Fibroblast of the aortic adventitia (primary cell): ENCODE data around the gene STIM1. TPM values are rescaled to one million over a fixed set of nuclear protein-coding genes. Genes with fewer than 3 reads are reported as not detected.
"Not testable (repeated sequence)": the region's sequence is repeated elsewhere in the genome, so short reads cannot be mapped to it uniquely, and the experiment has no call there.

Source experiments
- DNase-seq: peaks from one replicate; pipeline ENCODE4 v3.0.0-alpha.2; 2010; ENCODE audit warnings: low read depth
- H3K4me3 ChIP-seq: 2 replicates; pipeline ENCODE4 v1.5.1; 2011; ENCODE audit warnings: low read depth, mild to moderate bottlenecking, control low read depth, low read length, moderate library complexity
- total RNA-seq: library from RNA; depleted of rRNA; stranded (reverse); fragments of >200 nt; gene quantifications from 2 replicates; pipeline ENCODE4 v1.2.3, GENCODE V29; 2012; ENCODE audit warnings: low replicate concordance
- TF ChIP-seq, protein P1 (sequence below): IDR thresholded peaks from 2 replicates; pipeline ENCODE4 v1.5.1; 2011; ENCODE audit warnings: mild to moderate bottlenecking, low read length, control low read depth, inconsistent platforms; ENCODE audit not compliant: insufficient read depth

Gene STIM1
- total RNA-seq, 1 donor, result 21.6 TPM

DNA sequence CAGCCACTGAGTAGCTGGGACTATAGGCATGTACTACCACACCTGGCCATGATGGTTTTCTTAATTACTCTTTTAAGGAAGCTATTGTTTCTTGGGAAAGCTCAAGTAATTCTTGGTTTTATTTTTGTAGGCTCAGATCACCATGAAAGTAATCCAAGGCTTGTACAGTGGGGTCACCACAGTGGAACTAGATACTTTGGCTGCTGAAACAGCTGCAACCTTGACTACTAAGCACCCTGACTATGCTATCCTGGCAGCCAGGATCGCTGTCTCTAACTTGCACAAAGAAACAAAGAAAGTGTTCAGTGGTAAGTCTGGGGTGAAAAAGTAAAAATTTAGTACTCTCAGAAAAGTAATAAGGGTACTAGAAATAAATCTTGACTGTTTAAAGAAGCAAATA lies 250.5 kb downstream of the STIM1 start:
- TF ChIP-seq, protein P1, sequence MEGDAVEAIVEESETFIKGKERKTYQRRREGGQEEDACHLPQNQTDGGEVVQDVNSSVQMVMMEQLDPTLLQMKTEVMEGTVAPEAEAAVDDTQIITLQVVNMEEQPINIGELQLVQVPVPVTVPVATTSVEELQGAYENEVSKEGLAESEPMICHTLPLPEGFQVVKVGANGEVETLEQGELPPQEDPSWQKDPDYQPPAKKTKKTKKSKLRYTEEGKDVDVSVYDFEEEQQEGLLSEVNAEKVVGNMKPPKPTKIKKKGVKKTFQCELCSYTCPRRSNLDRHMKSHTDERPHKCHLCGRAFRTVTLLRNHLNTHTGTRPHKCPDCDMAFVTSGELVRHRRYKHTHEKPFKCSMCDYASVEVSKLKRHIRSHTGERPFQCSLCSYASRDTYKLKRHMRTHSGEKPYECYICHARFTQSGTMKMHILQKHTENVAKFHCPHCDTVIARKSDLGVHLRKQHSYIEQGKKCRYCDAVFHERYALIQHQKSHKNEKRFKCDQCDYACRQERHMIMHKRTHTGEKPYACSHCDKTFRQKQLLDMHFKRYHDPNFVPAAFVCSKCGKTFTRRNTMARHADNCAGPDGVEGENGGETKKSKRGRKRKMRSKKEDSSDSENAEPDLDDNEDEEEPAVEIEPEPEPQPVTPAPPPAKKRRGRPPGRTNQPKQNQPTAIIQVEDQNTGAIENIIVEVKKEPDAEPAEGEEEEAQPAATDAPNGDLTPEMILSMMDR, result no peak
- no peak for DNase-seq
- no peak overlapping the region for H3K4me3 ChIP-seq

DNA sequence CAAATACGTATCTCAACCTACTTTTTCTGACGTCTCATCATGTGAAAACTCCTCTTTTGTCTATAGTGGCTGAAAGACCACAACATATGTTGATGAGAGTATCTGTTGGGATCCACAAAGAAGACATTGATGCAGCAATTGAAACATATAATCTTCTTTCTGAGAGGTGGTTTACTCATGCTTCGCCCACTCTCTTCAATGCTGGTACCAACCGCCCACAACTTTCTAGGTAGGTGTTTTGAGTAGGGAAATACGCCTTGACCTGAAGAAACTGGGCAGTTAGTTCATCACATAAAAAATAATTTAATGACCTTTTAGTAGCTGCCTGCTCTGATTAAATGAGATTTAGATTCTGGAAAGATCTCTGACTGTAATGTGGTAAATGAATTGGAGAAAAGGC lies 256.4 kb downstream of the STIM1 start:
- TF ChIP-seq, protein P1, result no peak
- no peak overlapping the region for H3K4me3 ChIP-seq
- DNase-seq, result no peak

DNA sequence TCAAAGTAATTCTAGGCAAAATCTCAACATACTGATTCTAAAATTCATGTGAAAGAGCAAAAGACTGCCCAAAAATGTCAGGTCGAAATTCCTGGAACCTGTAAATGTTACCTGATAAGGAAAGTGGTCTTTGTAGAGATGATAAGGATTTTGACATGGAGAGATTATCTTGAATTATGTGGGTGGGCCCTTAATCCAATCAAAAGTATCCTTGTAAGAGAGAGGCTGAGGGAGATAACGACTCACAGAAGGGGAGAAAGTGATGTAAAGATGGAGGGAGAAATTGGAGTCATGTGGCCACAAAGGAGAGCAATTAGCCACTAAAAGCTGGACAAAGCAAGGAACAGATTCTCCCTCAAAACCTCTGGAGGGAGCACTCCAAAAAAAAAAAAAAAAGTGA lies 259.7 kb downstream of the STIM1 start:
- TF ChIP-seq, protein P1, result no peak
- no peak for DNase-seq

DNA sequence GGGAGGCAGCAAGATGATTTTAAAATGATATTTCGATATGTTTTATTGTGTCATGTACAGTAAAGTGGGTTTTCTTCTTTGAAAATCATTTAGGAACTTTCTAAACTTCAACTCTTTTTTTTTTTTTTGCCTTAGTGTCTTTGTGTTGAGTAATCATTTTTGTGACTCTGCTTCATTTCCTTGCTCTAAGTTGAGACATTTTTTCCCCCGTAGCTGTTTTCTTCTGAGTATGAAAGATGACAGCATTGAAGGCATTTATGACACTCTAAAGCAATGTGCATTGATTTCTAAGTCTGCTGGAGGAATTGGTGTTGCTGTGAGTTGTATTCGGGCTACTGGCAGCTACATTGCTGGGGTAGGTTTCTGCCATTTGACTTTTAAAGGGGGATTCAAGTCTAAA lies 262.6 kb downstream of the STIM1 start:
- peak; percentile 57 for DNase-seq
- no peak overlapping the region for H3K4me3 ChIP-seq
- TF ChIP-seq, protein P1, result no peak

More for the DNA sequence above, 259.7 kb downstream of the STIM1 start:
- no peak overlapping the region for H3K4me3 ChIP-seq

DNA sequence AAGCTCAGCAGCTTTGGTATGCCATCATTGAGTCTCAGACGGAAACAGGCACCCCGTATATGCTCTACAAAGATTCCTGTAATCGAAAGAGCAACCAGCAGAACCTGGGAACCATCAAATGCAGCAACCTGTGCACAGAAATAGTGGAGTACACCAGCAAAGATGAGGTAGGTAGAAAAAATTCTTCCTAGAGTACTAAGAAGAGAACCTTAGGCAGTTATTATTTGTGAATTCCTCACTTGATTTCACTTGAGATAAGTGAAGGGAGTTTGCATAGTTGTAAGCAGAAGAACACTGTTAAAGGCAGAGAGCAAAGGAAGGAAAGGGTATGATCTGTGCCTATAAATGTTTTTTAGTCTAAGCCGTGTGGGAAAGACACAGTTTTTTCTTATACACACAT lies 267.8 kb downstream of the STIM1 start:
- no peak overlapping the region for H3K4me3 ChIP-seq
- TF ChIP-seq, protein P1, result no peak
- DNase-seq, result no peak

DNA sequence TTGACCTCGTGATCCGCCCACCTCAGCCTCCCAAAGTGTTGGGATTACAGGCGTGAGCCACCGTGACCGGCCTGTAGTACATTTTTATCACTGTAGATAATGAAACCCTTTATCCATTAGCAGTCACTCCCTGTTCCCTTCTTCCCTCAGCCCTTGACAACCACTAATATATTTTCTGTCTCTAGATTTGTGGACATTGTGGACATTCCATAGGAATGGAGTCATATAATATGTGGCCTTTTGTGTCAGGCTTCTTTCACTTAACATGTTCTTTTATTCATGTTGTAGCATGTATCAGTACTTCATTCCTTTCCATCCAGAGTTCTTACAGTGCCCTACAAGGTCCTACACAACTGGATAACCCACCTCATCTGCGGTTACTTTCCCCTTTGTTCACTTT lies 269.7 kb downstream of the STIM1 start:
- H3K4me3 ChIP-seq, result no peak overlapping the region
- DNase-seq, result no peak
- TF ChIP-seq, protein P1, result no peak

DNA sequence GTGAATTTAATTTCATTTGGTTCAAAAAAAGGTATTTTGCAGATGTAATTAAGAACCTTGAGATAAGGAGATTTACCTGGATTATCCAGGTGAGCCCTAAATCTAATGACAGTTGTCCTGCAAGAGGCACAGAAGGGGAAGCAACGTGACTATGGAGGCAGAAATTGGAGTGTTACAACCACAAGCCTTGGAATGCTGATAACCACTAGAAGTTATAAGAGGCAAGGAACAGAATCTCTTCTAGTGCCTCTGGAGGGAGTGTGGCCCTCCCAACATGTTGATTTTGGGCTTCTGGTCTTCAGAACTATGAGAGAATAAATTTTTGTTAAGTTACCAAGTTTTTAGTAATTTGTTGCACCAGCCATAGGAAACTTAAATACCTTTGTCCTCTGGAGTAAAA lies 271.9 kb downstream of the STIM1 start:
- TF ChIP-seq, protein P1, result no peak
- H3K4me3 ChIP-seq, result no peak overlapping the region
- DNase-seq, result no peak

DNA sequence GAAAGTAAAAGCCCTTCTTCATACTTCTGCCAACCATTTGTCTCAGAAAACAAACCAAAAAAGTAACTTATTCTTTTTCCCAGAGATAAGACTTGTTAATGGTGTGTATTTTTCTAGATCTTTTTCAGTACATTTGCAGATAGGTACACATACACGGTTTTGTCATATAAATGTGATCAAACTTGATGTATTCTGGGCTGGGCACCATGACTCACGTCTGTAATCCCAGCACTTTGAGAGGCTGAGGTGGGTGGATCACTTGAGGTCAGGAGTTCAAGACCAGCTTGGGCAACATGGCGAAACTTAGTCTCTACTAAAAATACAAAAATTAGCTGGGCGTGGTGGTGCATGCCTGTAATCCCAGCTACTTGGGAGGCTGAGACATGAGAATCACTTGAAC lies 274.8 kb downstream of the STIM1 start:
- not testable (repeated sequence) for H3K4me3 ChIP-seq, DNase-seq
